ENCODE results near the gene IQCE. TPM values are rescaled to one million over a fixed set of nuclear protein-coding genes. Genes with fewer than 3 reads are reported as not detected.

Gene IQCE
- polyA plus RNA-seq, 3 donors: 1.8 to 8.4 (median 3.0) TPM

DNA sequence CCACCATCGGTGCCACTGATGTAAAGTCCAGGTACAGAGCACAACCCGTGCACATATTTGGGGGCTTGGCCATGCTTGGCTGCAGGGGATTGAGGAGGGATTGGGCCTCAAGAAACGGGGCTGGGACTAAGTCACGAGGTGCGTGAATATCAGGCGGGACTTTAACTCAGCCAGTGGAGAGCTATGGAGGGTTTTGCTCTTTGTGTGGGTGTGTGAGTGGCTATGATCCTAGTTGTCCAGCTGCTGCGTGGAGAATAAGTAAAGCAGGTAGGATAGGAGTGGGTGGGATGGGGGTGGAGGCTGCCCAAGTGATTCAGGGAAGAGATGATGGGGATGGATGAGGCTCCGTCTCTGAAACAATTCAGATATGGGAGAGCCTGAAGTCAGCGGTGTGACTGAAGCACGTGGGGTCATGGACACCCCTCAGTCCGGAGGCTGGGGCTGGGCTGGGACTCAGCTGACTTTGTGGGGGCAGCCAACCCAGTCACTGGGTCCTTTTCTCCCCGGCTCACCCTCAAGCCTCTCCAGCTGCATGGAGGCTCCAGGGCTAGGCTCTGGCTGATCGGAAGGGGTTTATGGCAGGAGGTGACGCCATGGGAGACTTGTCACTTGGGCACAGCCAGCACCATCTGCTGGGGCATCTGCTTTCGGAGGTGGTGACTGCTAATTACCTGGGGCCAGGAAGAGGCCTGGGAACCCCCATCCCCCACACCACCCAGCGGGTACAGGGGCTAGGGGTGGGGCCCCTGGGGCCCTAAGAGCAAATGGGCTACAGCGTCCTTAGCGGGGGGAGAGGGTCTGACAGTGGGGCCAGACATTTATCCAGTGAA lies 40.9 kb upstream of the IQCE start:
- TF ChIP-seq, protein P1, sequence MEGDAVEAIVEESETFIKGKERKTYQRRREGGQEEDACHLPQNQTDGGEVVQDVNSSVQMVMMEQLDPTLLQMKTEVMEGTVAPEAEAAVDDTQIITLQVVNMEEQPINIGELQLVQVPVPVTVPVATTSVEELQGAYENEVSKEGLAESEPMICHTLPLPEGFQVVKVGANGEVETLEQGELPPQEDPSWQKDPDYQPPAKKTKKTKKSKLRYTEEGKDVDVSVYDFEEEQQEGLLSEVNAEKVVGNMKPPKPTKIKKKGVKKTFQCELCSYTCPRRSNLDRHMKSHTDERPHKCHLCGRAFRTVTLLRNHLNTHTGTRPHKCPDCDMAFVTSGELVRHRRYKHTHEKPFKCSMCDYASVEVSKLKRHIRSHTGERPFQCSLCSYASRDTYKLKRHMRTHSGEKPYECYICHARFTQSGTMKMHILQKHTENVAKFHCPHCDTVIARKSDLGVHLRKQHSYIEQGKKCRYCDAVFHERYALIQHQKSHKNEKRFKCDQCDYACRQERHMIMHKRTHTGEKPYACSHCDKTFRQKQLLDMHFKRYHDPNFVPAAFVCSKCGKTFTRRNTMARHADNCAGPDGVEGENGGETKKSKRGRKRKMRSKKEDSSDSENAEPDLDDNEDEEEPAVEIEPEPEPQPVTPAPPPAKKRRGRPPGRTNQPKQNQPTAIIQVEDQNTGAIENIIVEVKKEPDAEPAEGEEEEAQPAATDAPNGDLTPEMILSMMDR (IDR thresholded peaks at IDR 0.05): no peak
- Histone ChIP-seq H3K79me2 (ENCODE audit: insufficient read depth, low read length) (peaks cover 30% of the 10 kb centered on the region), H2AFZ (ENCODE audit: insufficient read depth, low read depth, low read length, poor library complexity, severe bottlenecking) (no peak overlapping the region), H3K9ac (ENCODE audit: insufficient read depth, low read length, poor library complexity, severe bottlenecking) (peak overlapping the region; percentile 49), H3K4me1 (ENCODE audit: control insufficient read depth in 1 of 2, insufficient read depth in 2 of 2, low read length in 2 of 2) (peaks cover 28 to 38% of the 10 kb centered on the region in 2 donors), H3K4me3 (replicated peaks in 1 of 3; ENCODE audit: low read depth in 2 of 3, low read length in 3 of 3) (peak overlapping the region in 1 of 3 experiments; percentile 66), H3K27ac (ENCODE audit: low read depth in 1 of 2, low read length in 2 of 2) (peak overlapping the region in 1 of 2 donors; percentile 71), H3K27me3 (ENCODE audit: control insufficient read depth in 2 of 2, insufficient read depth in 2 of 2, low read length in 2 of 2) (no peaks in the 10 kb centered on the region), H3K9me3 (replicated peaks in 1 of 2; ENCODE audit: control insufficient read depth in 1 of 2, insufficient read depth in 1 of 2, low read length in 2 of 2) (no peaks in the 10 kb centered on the region), H3K36me3 (replicated peaks in 1 of 2; ENCODE audit: control insufficient read depth in 1 of 2, insufficient read depth in 2 of 2, low read length in 2 of 2) (peaks cover 2 to 17% of the 10 kb centered on the region in 2 donors), H3K4me2 (replicated peaks; ENCODE audit: extremely low read depth, low read length, poor library complexity, severe bottlenecking) (peak overlapping the region; percentile 69), H4K20me1 (ENCODE audit: insufficient read depth, low read length) (peaks cover 29% of the 10 kb centered on the region)
- peaks cover 14 to 22% of the 10 kb centered on the region in 2 donors for H3K36me3 Mint-ChIP-seq
- WGBS (ENCODE audit: insufficient coverage): 83% methylated on average over 7 of the region's 18 CpGs
- peak overlapping the region in 4 of 7 donors; percentile 33 to 79 (median 68) for H3K27ac Mint-ChIP-seq
- H3K27me3 Mint-ChIP-seq (ENCODE audit: low read depth in 3 of 3): peaks cover 0 to 6% (median 3%) of the 10 kb centered on the region in 3 donors
- intact Hi-C loops (cut with micrococcal nuclease): loop anchor here in 1 of 2 donors (10.0 kb wide), 1 partner anchor 113 kb away; the partner anchor contains the start of gene CHST12
- H3K9me3 Mint-ChIP-seq: peaks cover 0 to 2% (median 0%) of the 10 kb centered on the region in 7 donors
- DNase-seq: no peak
- H3K4me1 Mint-ChIP-seq: peaks cover 31% of the 10 kb centered on the region
- H3K4me3 Mint-ChIP-seq: peak overlapping the region in 1 of 2 donors; percentile 68

- Histone ChIP-seq H3K4me3 (replicated peaks in 1 of 3; ENCODE audit: low read depth in 2 of 3, low read length in 3 of 3) (peak overlapping the region; percentile 24 to 66 (median 43)), H2AFZ (ENCODE audit: insufficient read depth, low read depth, low read length, poor library complexity, severe bottlenecking) (peak overlapping the region; percentile 74), H3K4me1 (ENCODE audit: control insufficient read depth in 1 of 2, insufficient read depth in 2 of 2, low read length in 2 of 2) (peaks cover 28 to 38% of the 10 kb centered on the region in 2 donors), H3K9me3 (replicated peaks in 1 of 2; ENCODE audit: control insufficient read depth in 1 of 2, insufficient read depth in 1 of 2, low read length in 2 of 2) (no peaks in the 10 kb centered on the region), H3K4me2 (replicated peaks; ENCODE audit: extremely low read depth, low read length, poor library complexity, severe bottlenecking) (peak overlapping the region; percentile 69), H4K20me1 (ENCODE audit: insufficient read depth, low read length) (peaks cover 38% of the 10 kb centered on the region), H3K79me2 (ENCODE audit: insufficient read depth, low read length) (peaks cover 39% of the 10 kb centered on the region), H3K36me3 (replicated peaks in 1 of 2; ENCODE audit: control insufficient read depth in 1 of 2, insufficient read depth in 2 of 2, low read length in 2 of 2) (peaks cover 5 to 20% of the 10 kb centered on the region in 2 donors), H3K27me3 (ENCODE audit: control insufficient read depth in 2 of 2, insufficient read depth in 2 of 2, low read length in 2 of 2) (no peaks in the 10 kb centered on the region), H3K27ac (ENCODE audit: low read depth in 1 of 2, low read length in 2 of 2) (peak overlapping the region; percentile 71 to 85), H3K9ac (ENCODE audit: insufficient read depth, low read length, poor library complexity, severe bottlenecking) (peak overlapping the region; percentile 49)
- Mint-ChIP-seq H3K9me3 (peaks cover 0 to 2% (median 0%) of the 10 kb centered on the region in 7 donors), H3K27ac (peak overlapping the region; percentile 79 to 90 (median 86)), H3K36me3 (peaks cover 19 to 29% of the 10 kb centered on the region in 2 donors), H3K4me1 (peaks cover 34% of the 10 kb centered on the region), H3K4me3 (peak overlapping the region; percentile 78 to 87), H3K27me3 (ENCODE audit: low read depth in 3 of 3) (peaks cover 0 to 6% (median 3%) of the 10 kb centered on the region in 3 donors)
- DNase-seq: no peak
- intact Hi-C loops (cut with micrococcal nuclease): loop anchor here in 1 of 2 donors (10.0 kb wide), 1 partner anchor 114 kb away; the partner anchor contains the start of gene CHST12
- 13% methylated on average over 30 of the region's 41 CpGs for WGBS (ENCODE audit: insufficient coverage)
- TF ChIP-seq, protein P1 (IDR thresholded peaks at IDR 0.05): no peak
Observed at GRCh38 chr7:2518737-2519118, 40.1 kb upstream of the IQCE start.

Data from CD14-positive monocyte (primary cell).